ENCODE results near the gene C19orf12.

Gene C19orf12

DNA sequence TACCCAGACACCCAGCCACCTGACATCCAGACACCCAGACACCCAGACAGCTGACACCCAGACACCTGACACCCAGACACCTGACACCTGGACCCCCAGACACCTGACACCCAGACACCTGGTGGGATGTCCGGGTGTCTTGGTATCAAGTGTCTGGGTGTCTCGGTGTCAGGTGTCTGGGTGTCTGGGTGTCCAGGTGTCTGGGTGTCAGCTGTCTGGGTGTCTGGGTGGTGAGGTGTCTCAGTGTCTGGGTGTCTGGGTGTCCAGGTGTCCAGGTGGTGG, 18.6 kb downstream of the C19orf12 start:
- no peak for DNase-seq (ENCODE audit: low read depth, low spot score)
- Histone ChIP-seq H3K4me3 (ENCODE audit: low read length) (no peak overlapping the region), H3K4me1 (ENCODE audit: control insufficient read depth, insufficient read depth, low read length) (no peaks in the 10 kb centered on the region), H3K27me3 (ENCODE audit: control insufficient read depth, insufficient read depth, low read length) (no peaks in the 10 kb centered on the region), H3K27ac (ENCODE audit: low read length) (no peak overlapping the region), H3K9me3 (ENCODE audit: control insufficient read depth, insufficient read depth, low read length) (no peaks in the 10 kb centered on the region), H3K36me3 (ENCODE audit: control insufficient read depth, insufficient read depth, low read length) (no peaks in the 10 kb centered on the region)
- WGBS (ENCODE audit: insufficient coverage, insufficient read length), result no CpG with 5 or more reads among the region's 2 CpGs

DNA sequence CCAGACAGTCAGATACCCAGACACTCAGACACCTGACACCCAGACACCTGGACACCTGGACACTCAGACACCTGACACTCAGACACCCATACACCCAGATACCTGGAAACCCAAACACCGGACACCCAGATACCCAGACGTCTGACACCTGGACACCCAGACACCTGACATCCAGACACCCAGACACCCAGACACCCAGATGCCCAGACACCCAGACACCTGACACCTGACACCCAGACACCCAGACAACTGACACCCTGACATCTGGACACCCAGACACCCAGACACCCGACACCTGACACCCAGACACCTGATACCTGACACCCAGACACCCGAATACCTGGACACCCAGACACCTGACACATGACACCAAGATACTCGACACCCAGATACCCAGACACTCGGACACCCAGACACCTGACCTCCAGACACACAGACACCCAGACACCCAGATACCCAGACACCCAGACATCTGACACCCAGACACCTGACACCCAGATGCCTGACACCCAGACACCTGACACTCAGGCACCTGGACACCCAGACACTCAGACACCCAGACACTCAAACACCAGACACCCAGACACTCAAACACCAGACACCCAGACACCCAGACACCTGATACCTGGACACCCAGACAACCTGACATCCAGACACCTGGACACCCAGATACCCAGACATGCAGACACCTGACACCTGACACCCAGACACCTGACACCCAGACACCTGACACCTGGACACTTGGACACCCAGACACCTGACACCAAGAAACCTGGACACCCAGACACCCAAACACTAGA, 19.1 kb downstream of the C19orf12 start:
- H3K27me3 ChIP-seq (ENCODE audit: control insufficient read depth, insufficient read depth, low read length), result no peaks in the 10 kb centered on the region
- no peaks in the 10 kb centered on the region for H3K9me3 ChIP-seq (ENCODE audit: control insufficient read depth, insufficient read depth, low read length)
- no peak overlapping the region for H3K27ac ChIP-seq (ENCODE audit: low read length)
- H3K4me1 ChIP-seq (ENCODE audit: control insufficient read depth, insufficient read depth, low read length), result no peaks in the 10 kb centered on the region
- H3K4me3 ChIP-seq (ENCODE audit: low read length), result no peak overlapping the region
- no CpG with 5 or more reads among the region's 6 CpGs for WGBS (ENCODE audit: insufficient coverage, insufficient read length)
- no peak for DNase-seq (ENCODE audit: low read depth, low spot score)
- no peaks in the 10 kb centered on the region for H3K36me3 ChIP-seq (ENCODE audit: control insufficient read depth, insufficient read depth, low read length)

DNA sequence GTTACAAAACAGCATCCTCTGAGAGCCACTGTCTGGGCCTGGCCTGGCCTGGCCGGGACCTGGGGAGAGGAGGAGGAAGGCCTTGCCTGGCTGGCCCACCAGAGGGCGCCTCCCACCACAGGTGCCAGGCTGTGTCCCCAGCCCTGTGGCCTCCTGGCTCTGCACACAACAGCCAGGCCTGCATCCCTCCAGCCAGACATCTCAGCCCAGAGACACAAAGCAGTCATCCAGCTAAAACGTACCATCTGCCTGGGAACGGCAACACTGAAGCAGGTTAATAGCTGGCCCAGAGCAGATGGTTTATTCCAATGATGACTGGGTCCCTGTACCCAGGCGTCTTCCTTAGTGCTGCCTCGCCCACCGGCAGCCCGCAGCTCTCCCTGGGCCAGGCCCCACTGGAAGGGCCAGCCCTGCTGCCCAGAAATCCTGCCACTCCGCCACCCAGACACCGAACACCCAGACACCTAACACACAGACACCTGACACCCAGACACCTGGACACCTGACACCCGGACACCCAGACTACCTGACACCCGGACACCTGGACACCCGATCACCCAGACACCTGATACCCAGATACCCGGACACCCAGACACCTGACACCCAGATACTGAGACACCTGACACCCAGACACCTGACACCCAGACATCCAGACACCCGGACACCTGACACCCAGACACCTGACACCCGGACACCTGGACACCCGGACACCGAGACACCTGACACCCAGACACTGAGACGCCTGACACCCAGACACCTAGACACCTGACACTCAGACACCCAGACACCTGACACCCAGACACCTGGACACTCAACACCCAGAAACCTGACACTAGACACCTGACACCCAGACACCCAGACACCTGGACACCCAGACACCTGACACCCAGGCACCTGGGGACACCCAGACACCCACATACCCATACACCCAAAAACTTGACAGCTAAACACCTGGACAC, 20.1 kb downstream of the C19orf12 start:
- Histone ChIP-seq H3K9me3 (ENCODE audit: control insufficient read depth, insufficient read depth, low read length) (no peaks in the 10 kb centered on the region), H3K27ac (ENCODE audit: low read length) (no peak overlapping the region), H3K4me1 (ENCODE audit: control insufficient read depth, insufficient read depth, low read length) (no peaks in the 10 kb centered on the region), H3K27me3 (ENCODE audit: control insufficient read depth, insufficient read depth, low read length) (no peaks in the 10 kb centered on the region), H3K4me3 (ENCODE audit: low read length) (no peak overlapping the region), H3K36me3 (ENCODE audit: control insufficient read depth, insufficient read depth, low read length) (no peaks in the 10 kb centered on the region)
- peak; percentile 58 for DNase-seq (ENCODE audit: low read depth, low spot score)
- no CpG with 5 or more reads among the region's 19 CpGs for WGBS (ENCODE audit: insufficient coverage, insufficient read length)

- WGBS (ENCODE audit: insufficient coverage, insufficient read length), result no CpG with 5 or more reads among the region's 5 CpGs
- H3K27me3 ChIP-seq (ENCODE audit: control insufficient read depth, insufficient read depth, low read length), result no peaks in the 10 kb centered on the region
- H3K27ac ChIP-seq (ENCODE audit: low read length), result no peak overlapping the region
Measured at GRCh38 chr19:29694161-29694560, 20.9 kb downstream of the C19orf12 start.

GRCh38 chr19:29690842-29691241, 24.2 kb downstream of the C19orf12 start:
- no peaks in the 10 kb centered on the region for H3K9me3 ChIP-seq (ENCODE audit: control insufficient read depth, insufficient read depth, low read length)
- no CpG with 5 or more reads among the region's 2 CpGs for WGBS (ENCODE audit: insufficient coverage, insufficient read length)
- no peak overlapping the region for H3K4me3 ChIP-seq (ENCODE audit: low read length)
- H3K27ac ChIP-seq (ENCODE audit: low read length), result no peak overlapping the region
- no peaks in the 10 kb centered on the region for H3K36me3 ChIP-seq (ENCODE audit: control insufficient read depth, insufficient read depth, low read length)
- no peaks in the 10 kb centered on the region for H3K4me1 ChIP-seq (ENCODE audit: control insufficient read depth, insufficient read depth, low read length)
- DNase-seq (ENCODE audit: low read depth, low spot score), result peak; percentile 67
- H3K27me3 ChIP-seq (ENCODE audit: control insufficient read depth, insufficient read depth, low read length), result no peaks in the 10 kb centered on the region

More at GRCh38 chr19:29694161-29694560, 20.9 kb downstream of the C19orf12 start:
- Histone ChIP-seq H3K4me3 (ENCODE audit: low read length) (no peak overlapping the region), H3K4me1 (ENCODE audit: control insufficient read depth, insufficient read depth, low read length) (no peaks in the 10 kb centered on the region), H3K9me3 (ENCODE audit: control insufficient read depth, insufficient read depth, low read length) (no peaks in the 10 kb centered on the region), H3K36me3 (ENCODE audit: control insufficient read depth, insufficient read depth, low read length) (no peaks in the 10 kb centered on the region)
- no peak for DNase-seq (ENCODE audit: low read depth, low spot score)

DNA sequence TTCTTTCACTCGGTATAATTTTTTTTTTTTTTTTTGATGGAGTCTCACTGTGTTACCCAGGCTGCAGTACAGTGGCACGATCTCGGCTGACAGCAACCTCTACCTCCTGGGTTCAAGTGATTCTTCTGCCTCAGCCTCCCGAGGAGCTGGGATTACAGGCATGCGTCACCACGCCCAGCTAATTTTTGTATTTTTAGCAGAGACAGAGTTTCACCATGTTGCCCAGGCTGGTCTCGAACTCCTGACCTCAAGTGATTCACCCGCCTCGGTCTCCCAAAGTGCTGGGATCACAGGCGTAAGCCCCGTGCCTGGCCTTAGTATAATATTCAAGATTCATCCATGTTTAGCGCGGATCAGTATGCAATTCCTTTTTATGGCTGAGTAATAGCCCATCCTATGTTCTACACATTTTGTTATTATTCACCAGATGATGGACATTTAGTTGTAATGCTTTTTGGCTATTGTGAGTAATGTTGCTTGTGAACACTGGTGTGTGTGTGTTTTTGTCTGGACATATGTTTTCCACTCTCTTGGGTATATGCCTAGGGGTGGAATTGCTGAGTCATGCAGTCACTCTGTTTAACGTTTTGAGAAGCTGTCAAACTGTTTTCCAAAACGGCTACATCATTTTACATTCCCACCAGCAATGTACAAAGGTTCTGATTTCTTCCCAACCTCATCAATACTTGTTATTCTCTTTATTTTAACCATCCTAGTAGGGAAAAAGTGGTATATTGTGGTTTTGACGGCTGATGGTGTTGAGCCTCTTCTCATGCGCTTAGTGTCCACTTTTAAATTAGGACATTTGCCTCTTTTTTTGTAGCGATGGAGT, 26.9 kb downstream of the C19orf12 start:
- no peak for DNase-seq (ENCODE audit: low read depth, low spot score)
- H3K36me3 ChIP-seq (ENCODE audit: control insufficient read depth, insufficient read depth, low read length), result no peaks in the 10 kb centered on the region
- no peaks in the 10 kb centered on the region for H3K9me3 ChIP-seq (ENCODE audit: control insufficient read depth, insufficient read depth, low read length)
- no CpG with 5 or more reads among the region's 18 CpGs for WGBS (ENCODE audit: insufficient coverage, insufficient read length)
- H3K27me3 ChIP-seq (ENCODE audit: control insufficient read depth, insufficient read depth, low read length), result no peaks in the 10 kb centered on the region
- no peaks in the 10 kb centered on the region for H3K4me1 ChIP-seq (ENCODE audit: control insufficient read depth, insufficient read depth, low read length)
- H3K4me3 ChIP-seq (ENCODE audit: low read length), result no peak overlapping the region
- H3K27ac ChIP-seq (ENCODE audit: low read length), result no peak overlapping the region

DNA sequence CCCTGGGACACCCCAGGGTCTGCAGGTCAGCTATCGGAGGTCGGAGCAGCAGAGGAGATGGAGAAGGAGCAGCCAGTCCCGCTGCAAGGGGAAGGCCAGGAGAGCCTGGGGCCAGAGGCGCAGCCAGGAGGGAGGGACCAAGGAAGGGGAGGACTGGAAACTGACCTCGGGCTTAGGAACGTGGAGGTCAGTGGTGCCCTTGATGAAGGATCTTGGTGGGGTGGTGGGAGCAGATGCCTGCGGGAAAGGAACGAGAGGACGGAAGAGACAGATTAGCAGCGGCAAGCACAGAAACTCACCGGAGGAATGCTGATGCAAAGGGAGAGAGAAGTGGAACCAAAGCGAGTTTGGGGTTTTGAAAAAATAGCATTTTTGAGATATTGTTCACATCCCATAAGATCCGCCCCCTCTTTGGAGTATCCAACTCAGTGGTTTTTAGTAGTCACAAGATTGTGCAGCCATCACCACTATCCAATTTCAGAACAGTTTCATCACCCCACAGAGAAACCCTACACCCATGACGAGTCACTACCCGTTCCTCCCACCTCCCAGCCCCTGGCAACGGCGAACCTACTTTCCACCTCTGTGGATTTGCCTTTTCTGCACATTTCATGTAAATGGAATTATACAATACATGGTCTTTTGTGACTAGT, 27.7 kb downstream of the C19orf12 start:
- Histone ChIP-seq H3K4me1 (ENCODE audit: control insufficient read depth, insufficient read depth, low read length) (no peaks in the 10 kb centered on the region), H3K36me3 (ENCODE audit: control insufficient read depth, insufficient read depth, low read length) (no peaks in the 10 kb centered on the region), H3K27me3 (ENCODE audit: control insufficient read depth, insufficient read depth, low read length) (no peaks in the 10 kb centered on the region), H3K4me3 (ENCODE audit: low read length) (no peak overlapping the region), H3K9me3 (ENCODE audit: control insufficient read depth, insufficient read depth, low read length) (no peaks in the 10 kb centered on the region), H3K27ac (ENCODE audit: low read length) (no peak overlapping the region)
- WGBS (ENCODE audit: insufficient coverage, insufficient read length), result no CpG with 5 or more reads among the region's 17 CpGs
- DNase-seq (ENCODE audit: low read depth, low spot score), result no peak

DNA sequence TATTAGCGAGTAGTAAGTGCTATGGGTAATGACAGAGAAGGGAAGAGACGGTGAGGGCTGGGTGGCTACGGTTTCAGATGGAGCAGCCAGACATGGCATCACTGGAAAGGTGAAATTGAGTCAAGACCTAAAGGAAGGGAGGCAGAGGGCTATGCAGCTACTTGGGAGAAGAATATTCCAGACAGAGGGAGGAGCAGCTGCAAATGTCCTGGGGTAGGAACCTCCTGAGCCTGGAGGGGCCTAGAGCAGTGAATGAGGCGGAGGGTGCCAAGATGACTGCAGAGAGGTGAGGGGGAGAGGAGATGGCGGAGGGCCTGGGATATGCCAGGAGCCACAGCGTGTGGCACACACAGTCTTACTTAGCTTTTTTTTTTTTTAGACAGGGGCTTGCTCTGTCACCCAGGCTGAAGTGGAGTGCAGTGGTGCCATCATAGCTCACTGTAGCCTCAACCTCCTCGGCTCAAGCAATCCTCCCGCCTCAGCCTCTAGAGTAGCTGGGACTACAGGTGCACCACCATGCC, 28.7 kb downstream of the C19orf12 start:
- Histone ChIP-seq H3K27ac (ENCODE audit: low read length) (no peak overlapping the region), H3K27me3 (ENCODE audit: control insufficient read depth, insufficient read depth, low read length) (no peaks in the 10 kb centered on the region), H3K4me1 (ENCODE audit: control insufficient read depth, insufficient read depth, low read length) (no peaks in the 10 kb centered on the region; the same call in 1 of the 2 replicates), H3K4me3 (ENCODE audit: low read length) (no peak overlapping the region), H3K9me3 (ENCODE audit: control insufficient read depth, insufficient read depth, low read length) (no peaks in the 10 kb centered on the region), H3K36me3 (ENCODE audit: control insufficient read depth, insufficient read depth, low read length) (no peaks in the 10 kb centered on the region; the same call in 1 of the 2 replicates)
- WGBS (ENCODE audit: insufficient coverage, insufficient read length), result no CpG with 5 or more reads among the region's 8 CpGs
- DNase-seq (ENCODE audit: low read depth, low spot score), result no peak

- DNase-seq (ENCODE audit: low read depth, low spot score), result no peak
- H3K4me3 ChIP-seq (ENCODE audit: low read length), result no peak overlapping the region
- H3K27me3 ChIP-seq (ENCODE audit: control insufficient read depth, insufficient read depth, low read length), result no peaks in the 10 kb centered on the region
- WGBS (ENCODE audit: insufficient coverage, insufficient read length), result no CpG with 5 or more reads among the region's 7 CpGs
- H3K36me3 ChIP-seq (ENCODE audit: control insufficient read depth, insufficient read depth, low read length), result no peaks in the 10 kb centered on the region; the same call in 1 of the 2 replicates
- H3K27ac ChIP-seq (ENCODE audit: low read length), result no peak overlapping the region
- H3K4me1 ChIP-seq (ENCODE audit: control insufficient read depth, insufficient read depth, low read length), result no peaks in the 10 kb centered on the region; the same call in 1 of the 2 replicates
- H3K9me3 ChIP-seq (ENCODE audit: control insufficient read depth, insufficient read depth, low read length), result no peaks in the 10 kb centered on the region
Measured at GRCh38 chr19:29685326-29685725, 29.7 kb downstream of the C19orf12 start.

Data from iPS DF 6.9 (cell line).